Thyroid gland (tissue), 4 donors: Measurements from ENCODE around the gene PAIP2.

Experiments used
- CTCF ChIP-seq, 6 experiments: fragments of 200-600 bp in 3 of 6; fragments of 450-650 bp in 3 of 6; sonication (generic) in 3 of 6; IDR thresholded peaks; one replicate each; pipeline ENCODE4 v1.5.1; 2016 to 2019; ENCODE audit warnings: antibody characterized with exemption in 6 of 6, mild to moderate bottlenecking in 2 of 6, inconsistent platforms in 1 of 6, moderate library complexity in 1 of 6
- POLR2A ChIP-seq, 2 donors: fragments of 450-650 bp; IDR thresholded peaks; one replicate each; pipeline ENCODE4 v1.6.1; 2017; ENCODE audit warnings: antibody characterized with exemption in 2 of 2, mild to moderate bottlenecking in 2 of 2, moderate library complexity in 1 of 2

- TF ChIP-seq CTCF (IDR thresholded peaks at IDR 0.05) (no peak), POLR2A (IDR thresholded peaks at IDR 0.05) (no peak)
Observed at GRCh38 chr5:139364466-139364865, 22.8 kb downstream of the PAIP2 start.
